Kidney (tissue), 14 donors: Measurements from ENCODE around the gene DNPH1. TPM values are rescaled to one million over a fixed set of nuclear protein-coding genes. Genes with fewer than 3 reads are reported as not detected.

ENCODE experiments used
- DNase-seq, 5 donors: peaks; one replicate each; pipeline ENCODE4 v3.0.0-alpha.2; 2013 to 2020
- FAIRE-seq: peaks from 2 replicates; lab custom pipeline; 2012; peaks lifted over from hg19 to GRCh38; lab: Jason Lieb, UNC
- H3K27ac ChIP-seq, 2 donors: one replicate each; pipeline ENCODE4 v1.7.0; 2013; ENCODE audit warnings: low read depth in 2 of 2, low read length in 2 of 2, inconsistent platforms in 1 of 2
- H3K27me3 ChIP-seq: one replicate; pipeline ENCODE4 v1.7.1; 2013; ENCODE audit warnings: low read length, inconsistent platforms; ENCODE audit not compliant: control insufficient read depth, insufficient read depth
- H3K36me3 ChIP-seq, 3 donors: one replicate each; pipeline versions ENCODE4 v1.7.0 to v1.7.1; 2013; ENCODE audit warnings: low read length in 3 of 3, control low read depth in 1 of 3, inconsistent platforms in 1 of 3; ENCODE audit not compliant: insufficient read depth in 3 of 3, control insufficient read depth in 2 of 3
- H3K4me1 ChIP-seq, 3 donors: one replicate each; pipeline versions ENCODE4 v1.7.0 to v1.7.1; 2013; ENCODE audit warnings: low read length in 3 of 3, inconsistent platforms in 1 of 3, low read depth in 1 of 3; ENCODE audit not compliant: control insufficient read depth in 2 of 3, insufficient read depth in 2 of 3
- H3K4me3 ChIP-seq, 3 donors: one replicate each; pipeline versions ENCODE4 v1.7.0 to v1.8.1; 2013; ENCODE audit warnings: low read length in 3 of 3, control low read depth in 1 of 3, inconsistent platforms in 1 of 3
- H3K9ac ChIP-seq, 3 donors: one replicate each; pipeline versions ENCODE4 v1.7.0 to v1.7.1; 2013; ENCODE audit warnings: low read length in 3 of 3, control low read depth in 1 of 3, inconsistent platforms in 1 of 3
- H3K9me3 ChIP-seq, 3 donors: one replicate each; pipeline versions ENCODE4 v1.7.0 to v1.7.1; 2013; ENCODE audit warnings: low read length in 3 of 3, control low read depth in 1 of 3, inconsistent platforms in 1 of 3; ENCODE audit not compliant: control insufficient read depth in 2 of 3, insufficient read depth in 1 of 3
- CTCF ChIP-seq: IDR thresholded peaks from 3 replicates; pipeline ENCODE4 v1.5.1; 2012; ENCODE audit warnings: mild to moderate bottlenecking, moderate library complexity, borderline replicate concordance; ENCODE audit not compliant: insufficient read depth; ENCODE audit errors: extremely low read depth
- intact Hi-C: fragments of 100-400 bp; cut with DNase I; formaldehyde crosslinking; loops from one replicate; pipeline ENCODE4 v1.11.1; 2022
- polyA plus RNA-seq: library from polyadenylated mRNA; stranded (reverse); fragments of 350-450 nt; fragmentation: Illumina TruSeq; extraction: RNeasy Lipid Tissue Mini Kit (QIAGEN cat#74804); gene quantifications from one replicate; pipeline ENCODE4 v1.2.3, GENCODE V29; 2014; ENCODE audit warnings: low read depth, low replicate concordance; ENCODE audit not compliant: insufficient read depth
- total RNA-seq: library from RNA; stranded (reverse); fragmentation: NEBNext Ultra II Directional; extraction: Animal tissue kit (Norgen Biotek cat#: 25700); gene quantifications from one replicate; pipeline ENCODE4 v1.2.1, GENCODE V29; 2021
- donor health status: control.
- donor health status: control.
- donor health status: control.
- donor health status: control.
- donor health status: control.
- donor health status: DM: yes; HTN: yes; CAD: no.
- donor health status: Normal renal cell carcinoma (clear cell type).

DNPH1 gene
- total and polyA plus RNA-seq, 2 donors from 2014 or later = 74.3 to 373 TPM

DNA sequence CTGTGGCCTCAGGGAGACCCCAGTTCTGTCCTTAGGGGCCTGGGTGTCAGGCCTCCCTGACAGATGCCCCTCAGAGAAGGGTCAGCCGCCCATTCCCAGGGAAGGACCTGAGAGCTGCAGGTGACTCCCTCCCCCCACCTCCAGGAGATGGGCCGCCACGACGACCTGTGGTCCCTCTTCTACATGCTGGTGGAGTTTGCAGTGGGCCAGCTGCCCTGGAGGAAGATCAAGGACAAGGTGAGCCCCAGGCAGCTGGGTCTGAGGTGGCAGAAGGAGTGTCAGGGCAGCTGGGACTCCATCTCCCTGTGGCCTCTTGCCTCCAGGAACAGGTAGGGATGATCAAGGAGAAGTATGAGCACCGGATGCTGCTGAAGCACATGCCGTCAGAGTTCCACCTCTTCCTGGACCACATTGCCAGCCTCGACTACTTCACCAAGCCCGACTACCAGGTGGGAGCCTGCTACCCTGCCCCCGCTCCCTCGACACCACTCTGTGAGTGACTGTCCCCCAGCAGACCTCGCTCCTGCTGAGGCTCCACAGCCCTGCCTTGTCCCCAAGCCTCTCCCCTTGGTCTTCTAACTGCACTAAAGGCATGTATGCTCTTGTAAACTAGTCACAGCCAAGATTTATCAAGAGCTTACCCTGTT, 26.2 kb upstream of the DNPH1 start:
- H3K27ac ChIP-seq = no peak overlapping the region
- no peak for TF ChIP-seq CTCF
- DNase-seq (peak in 1 of 5 donors; percentile 52), FAIRE-seq (no peak)
- no peaks in the 10 kb centered on the region for H3K9me3 ChIP-seq
- no peaks in the 10 kb centered on the region for H3K27me3 ChIP-seq
- H3K4me3 ChIP-seq = no peak overlapping the region
- no peaks in the 10 kb centered on the region for H3K36me3 ChIP-seq
- no peaks in the 10 kb centered on the region for H3K4me1 ChIP-seq
- intact Hi-C loops = no loop called here
- no peak overlapping the region for H3K9ac ChIP-seq

DNA sequence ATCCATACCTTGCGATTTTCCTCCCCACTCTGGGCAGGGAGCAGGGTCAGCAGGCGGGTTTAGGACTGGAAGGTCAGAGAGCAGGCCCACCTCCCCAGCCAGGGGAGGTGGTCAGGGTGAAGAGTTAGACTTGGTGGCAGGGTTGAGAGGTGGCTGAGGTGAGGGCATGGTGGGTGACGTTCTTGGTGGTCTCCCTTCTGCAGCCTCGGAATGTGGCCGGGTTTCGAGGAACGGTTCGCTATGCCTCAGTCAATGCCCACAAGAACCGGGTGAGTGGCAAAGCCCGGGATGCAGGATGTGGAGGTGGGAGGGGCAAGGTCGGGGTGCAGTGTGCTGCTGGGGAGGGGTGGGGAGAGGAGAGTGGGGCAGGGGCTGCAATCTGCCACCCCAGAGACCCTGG, 25.6 kb upstream of the DNPH1 start:
- Histone ChIP-seq H3K27ac (no peak overlapping the region), H3K9ac (no peak overlapping the region), H3K36me3 (no peaks in the 10 kb centered on the region), H3K4me3 (no peak overlapping the region), H3K4me1 (no peaks in the 10 kb centered on the region), H3K27me3 (no peaks in the 10 kb centered on the region), H3K9me3 (no peaks in the 10 kb centered on the region)
- intact Hi-C loops = no loop called here
- DNase-seq = peak in 1 of 5 donors; percentile 39
- TF ChIP-seq CTCF = no peak
- no peak for FAIRE-seq

- no peak overlapping the region for H3K4me3 ChIP-seq
- H3K4me1 ChIP-seq = no peaks in the 10 kb centered on the region
- DNase-seq = no peak
- no peak overlapping the region for H3K27ac ChIP-seq
- no peaks in the 10 kb centered on the region for H3K36me3 ChIP-seq
- H3K27me3 ChIP-seq = no peaks in the 10 kb centered on the region
- no peak for TF ChIP-seq CTCF
- H3K9ac ChIP-seq = no peak overlapping the region
- intact Hi-C loops = no loop called here
- no peak for FAIRE-seq
- H3K9me3 ChIP-seq = no peaks in the 10 kb centered on the region
Measured at GRCh38 chr6:43254138-43254817, 25.0 kb upstream of the DNPH1 start.
